Activated CD8-positive, alpha-beta memory T cell treated with anti-CD3 and anti-CD28 coated beads, Interleukin-2, amount 50 U/mL, for 24 hours (primary cell): Measurements from ENCODE around the gene TASP1.

Experiments used
- DNase-seq: peaks from one replicate; pipeline ENCODE4 v3.0.0-alpha.2; 2020; ENCODE audit errors: extremely low read depth

Gene TASP1

DNA sequence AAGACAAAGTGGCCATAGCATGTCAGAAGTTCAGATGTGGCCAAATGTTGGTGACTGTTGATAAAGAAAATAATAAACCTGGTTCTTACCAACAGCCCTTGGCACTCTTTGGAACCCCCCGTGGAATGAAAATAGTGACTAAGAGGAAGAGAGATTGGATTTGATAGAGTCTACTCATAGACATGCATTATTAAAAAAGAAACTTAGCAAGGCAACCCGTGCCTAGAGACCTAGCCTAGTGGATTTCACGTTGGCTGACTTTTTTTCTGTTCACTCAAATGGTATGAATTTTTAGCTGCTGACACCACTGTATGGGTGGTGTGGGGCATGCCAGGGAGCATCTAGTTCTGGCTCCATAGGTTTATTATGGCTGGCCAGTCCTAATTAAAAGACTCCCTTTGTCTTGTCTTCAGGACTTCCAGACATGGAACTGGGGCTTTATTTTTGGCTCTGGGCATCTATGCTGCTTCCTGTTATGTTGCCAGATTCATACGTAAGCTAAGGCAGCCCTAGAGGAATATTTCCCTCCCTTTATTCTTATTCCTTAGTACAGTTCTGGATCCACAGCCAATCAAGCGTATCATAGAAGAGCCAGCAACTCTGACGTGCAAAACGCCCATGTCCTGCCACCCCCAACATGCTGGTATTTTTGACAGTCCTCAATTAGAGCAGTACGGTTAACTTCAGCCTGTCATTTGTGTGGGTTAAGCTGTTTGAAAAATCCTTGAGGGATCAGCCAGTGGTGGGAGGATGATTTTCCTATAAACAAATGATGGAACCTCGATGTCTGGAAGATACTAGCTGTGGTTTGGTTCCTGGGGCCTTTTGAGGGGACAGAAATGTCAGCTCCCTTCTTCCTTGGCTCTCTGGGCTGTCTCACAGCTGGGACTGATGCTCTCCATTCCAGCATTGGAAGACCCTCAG, 290.2 kb downstream of the TASP1 start:
- no peak for DNase-seq

DNA sequence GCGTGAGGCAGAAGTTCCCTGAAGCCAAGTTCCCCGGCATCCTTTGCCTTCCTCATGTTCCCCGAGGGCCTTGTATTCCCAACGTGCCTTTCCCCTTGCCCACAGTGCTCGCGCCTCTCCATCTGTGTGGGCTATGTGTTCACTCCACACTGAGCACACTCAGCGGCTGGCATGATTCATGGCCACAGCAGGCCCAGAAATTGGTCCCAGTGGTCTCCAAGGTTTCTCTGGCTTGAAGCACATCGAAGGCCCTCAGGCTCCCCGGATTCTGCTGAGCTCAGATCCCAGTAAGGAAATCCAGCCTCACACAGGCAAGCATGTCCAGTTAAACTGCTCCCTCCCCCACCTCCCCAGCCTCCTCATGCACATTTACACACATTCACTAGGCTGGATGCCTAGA, 294.1 kb downstream of the TASP1 start:
- DNase-seq, result no peak

DNA sequence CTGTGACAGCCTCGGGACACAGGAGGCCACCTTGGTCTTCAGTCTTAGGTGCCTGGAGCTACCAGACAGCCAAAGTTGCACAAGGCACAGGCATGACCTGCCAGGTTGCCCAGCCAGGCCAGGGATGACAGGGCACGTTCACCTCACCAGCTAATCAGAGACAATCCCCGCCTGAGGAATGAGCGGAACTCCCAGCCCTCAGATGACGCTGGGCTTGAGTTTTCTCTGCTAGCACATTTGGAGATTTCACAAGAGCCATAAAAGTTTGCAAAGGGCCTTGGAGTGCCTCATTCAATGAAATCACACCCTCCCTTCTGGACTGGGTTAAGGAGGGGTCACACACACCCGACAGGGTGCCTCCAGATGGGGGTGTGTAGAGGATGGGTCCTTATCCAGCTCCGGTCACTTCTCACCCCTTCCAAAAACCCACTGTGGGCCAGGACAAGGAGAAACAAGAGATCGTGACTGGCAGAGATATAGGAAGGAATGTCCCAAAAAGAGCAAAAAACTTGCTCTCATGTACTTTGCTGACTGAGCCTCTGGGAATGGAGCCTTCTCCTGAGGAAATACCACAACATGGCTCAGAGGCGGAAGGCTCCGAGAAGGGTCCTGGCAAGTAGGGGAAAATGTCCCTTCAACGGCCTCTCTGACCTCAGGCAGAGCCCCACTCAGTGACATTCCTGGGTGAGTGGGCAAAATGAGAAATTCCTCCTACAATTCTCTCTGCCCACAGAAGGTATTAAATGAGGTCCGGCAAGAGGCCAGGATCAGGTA, 296.1 kb downstream of the TASP1 start:
- DNase-seq, result no peak

DNA sequence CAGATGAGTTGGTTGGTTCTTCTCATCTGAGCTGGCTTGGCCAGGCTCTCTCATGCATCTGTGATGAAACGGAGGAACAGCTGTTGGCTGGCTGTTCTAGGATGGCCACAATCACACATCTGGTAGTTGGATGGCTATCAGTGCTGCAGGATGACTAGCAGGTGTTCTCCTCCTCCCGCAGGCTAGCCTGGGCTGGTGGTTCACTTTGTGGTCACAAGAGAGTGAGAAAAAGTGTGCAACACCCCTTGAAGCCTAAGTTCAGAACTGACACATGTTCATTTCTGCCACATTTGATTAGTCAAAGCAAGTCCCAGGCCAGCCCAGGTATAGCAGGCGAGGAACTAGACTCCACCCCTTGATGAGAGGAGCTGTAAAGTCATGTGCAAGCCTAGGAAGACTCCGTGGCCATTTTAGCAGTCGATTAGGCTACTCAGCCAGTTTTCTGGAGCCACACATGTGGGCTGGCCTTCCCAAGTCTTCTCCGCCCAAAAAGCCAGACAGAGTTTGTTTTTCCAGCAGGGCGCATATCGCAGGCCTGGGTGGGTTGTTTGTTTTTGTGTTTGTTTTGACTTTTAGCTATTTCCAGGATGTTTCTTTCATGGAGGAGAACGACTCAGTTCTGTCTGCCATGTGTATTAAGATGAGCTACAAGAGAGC, 296.9 kb downstream of the TASP1 start:
- no peak for DNase-seq

DNA sequence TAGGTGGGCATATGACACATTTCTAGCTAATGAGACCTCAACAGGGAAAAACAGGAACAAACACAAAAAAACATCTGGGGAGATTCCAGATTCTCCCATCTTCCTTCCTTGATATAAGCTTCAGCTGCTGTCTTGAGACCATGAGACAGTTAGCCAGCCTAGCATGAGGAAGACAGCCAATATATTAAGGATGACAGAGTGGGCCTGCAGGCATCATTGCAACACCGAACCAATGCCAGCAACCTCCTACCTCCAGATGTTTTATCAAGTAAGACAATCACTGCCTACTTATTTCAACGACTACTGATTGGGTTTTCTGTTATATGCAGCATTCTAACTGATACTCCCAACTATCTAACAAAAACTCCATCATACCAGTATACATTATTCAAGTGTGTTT, 298.6 kb downstream of the TASP1 start:
- DNase-seq, result no peak
